HepG2 (cell line): ENCODE measurements around the gene ASAP2. TPM values are rescaled to one million over a fixed set of nuclear protein-coding genes. Genes with fewer than 3 reads are reported as not detected.

Experiments used
- BATF2 ChIP-seq: sonication (generic); formaldehyde crosslinking; IDR thresholded peaks from 2 replicates; pipeline ENCODE4 v1.8.0; 2022; ENCODE audit warnings: mild to moderate bottlenecking, missing genetic modification reagents, moderate library complexity
- CREB3 ChIP-seq: sonication (generic); formaldehyde crosslinking; IDR thresholded peaks from 2 replicates; pipeline ENCODE4 v1.5.0; 2020; ENCODE audit warnings: missing genetic modification reagents
- E2F2 ChIP-seq: sonication (generic); formaldehyde crosslinking; IDR thresholded peaks from 2 replicates; pipeline ENCODE4 v1.4.0; 2020; ENCODE audit warnings: missing genetic modification reagents, borderline replicate concordance
- KAT2B ChIP-seq: fragments of 150-350 bp; IDR thresholded peaks from 2 replicates; pipeline ENCODE4 v1.6.1; 2014; ENCODE audit warnings: low read depth, low read length, borderline replicate concordance
- KDM1A ChIP-seq: IDR thresholded peaks from 2 replicates; pipeline ENCODE4 v1.6.1; 2016; ENCODE audit warnings: missing compliant biosample characterization
- KLF16 ChIP-seq, 2 experiments: sonication (generic) in 1 of 2; formaldehyde crosslinking in 1 of 2; IDR thresholded peaks; 2 replicates each; pipeline versions ENCODE4 v1.6.1 to v1.8.0; 2016 to 2023; ENCODE audit warnings: missing genetic modification reagents in 2 of 2, missing compliant biosample characterization in 1 of 2
- PAXIP1 ChIP-seq: sonication (generic); formaldehyde crosslinking; conservative IDR thresholded peaks from 2 replicates; pipeline ENCODE4 v1.4.0; 2020; ENCODE audit warnings: mild to moderate bottlenecking, missing genetic modification reagents, moderate library complexity
- POLR2A ChIP-seq, 2 experiments: IDR thresholded peaks; 2 replicates each; pipeline ENCODE4 v1.6.1; 2011; ENCODE audit warnings: low read depth in 2 of 2, low read length in 2 of 2, mild to moderate bottlenecking in 1 of 2, moderate library complexity in 1 of 2; ENCODE audit not compliant: insufficient read depth in 1 of 2
- RCOR2 ChIP-seq: IDR thresholded peaks from 2 replicates; pipeline ENCODE4 v1.6.1; 2016; ENCODE audit warnings: missing biosample characterization, missing genetic modification reagents
- SUZ12 ChIP-seq: fragments of 150-350 bp; IDR thresholded peaks from 2 replicates; pipeline ENCODE4 v1.6.1; 2014; ENCODE audit warnings: low read depth, low read length
- YEATS4 ChIP-seq: sonication (generic); formaldehyde crosslinking; IDR thresholded peaks from 2 replicates; pipeline ENCODE4 v1.4.0; 2020; ENCODE audit warnings: missing genetic modification reagents, borderline replicate concordance
- ZNF24 ChIP-seq: fragments of 450-650 bp; IDR thresholded peaks from 2 replicates; pipeline ENCODE4 v1.6.1; 2017; ENCODE audit warnings: antibody characterized with exemption, mild to moderate bottlenecking
- ZNF674 ChIP-seq: sonication (generic); formaldehyde crosslinking; IDR thresholded peaks from 2 replicates; pipeline ENCODE4 v1.5.0; 2020; ENCODE audit warnings: low read depth, mild to moderate bottlenecking, missing genetic modification reagents
- ZSCAN25 ChIP-seq: sonication (generic); formaldehyde crosslinking; IDR thresholded peaks from 2 replicates; pipeline ENCODE4 v1.8.0; 2022; ENCODE audit warnings: mild to moderate bottlenecking, missing genetic modification reagents
- polyA plus RNA-seq, 8 experiments: library from polyadenylated mRNA; depleted of rRNA in 3 of 8; stranded (reverse) in 7 of 8; unstranded in 1 of 8; fragments of >200 nt; fragmentation: Illumina TruSeq in 4 of 8; extraction: Trizol in 4 of 8; gene quantifications; 2 replicates each; pipeline versions ENCODE4 v1.2.1 to v1.2.3, GENCODE V29; 2011 to 2016; ENCODE audit warnings: low read depth in 4 of 8, missing spikeins in 1 of 8, mixed read lengths in 1 of 8; ENCODE audit not compliant: insufficient read depth in 1 of 8
- total RNA-seq, 5 experiments: library from RNA; depleted of rRNA; stranded (reverse); fragments of >200 nt; fragmentation: Illumina TruSeq; extraction: Trizol; gene quantifications; 2 replicates each; pipeline ENCODE4 v1.2.3, GENCODE V29; 2016; ENCODE audit warnings: low read depth in 1 of 5

ASAP2 gene
- total and polyA plus RNA-seq, 2 of the 13 experiments (the other 11 are each of a cell fraction or from before 2014, with no cell fraction given): 7.3 to 22.3 TPM

- TF ChIP-seq E2F2 (CRISPR knock-in tag) (no peak), KAT2B (no peak), CREB3 (CRISPR knock-in tag) (no peak), KDM1A (peak; percentile 88), SUZ12 (no peak), YEATS4 (CRISPR knock-in tag) (peak; percentile 24; the same call in 1 of the 2 replicates), POLR2A (IDR thresholded peaks at IDR 0.05; ENCODE audit: insufficient read depth in 1 of 2, low read depth in 2 of 2, low read length in 2 of 2) (no peak), ZNF24 (no peak), RCOR2 (CRISPR knock-in tag) (peak; percentile 89), KLF16 (CRISPR knock-in tag; IDR thresholded peaks at IDR 0.05) (peak in 1 of 2 experiments; percentile 41; a peak in 1 of 4 replicates), ZSCAN25 (CRISPR knock-in tag) (no peak), ZNF674 (no peak), PAXIP1 (CRISPR knock-in tag) (peak; percentile 80), BATF2 (CRISPR knock-in tag) (no peak)
These were observed 38.6 kb upstream of the ASAP2 start (continued) for GRCh38 chr2:9167718-9168657.
